Measurements from ENCODE around the gene ZNF385A. TPM values are rescaled to one million over a fixed set of nuclear protein-coding genes. Genes with fewer than 3 reads are reported as not detected.

ZNF385A gene
- total RNA-seq, 2 donors from 2014 or later, result 1.1 to 1.5 TPM

GRCh38 chr12:54379398-54380201 lies 4.9 kb downstream of the ZNF385A start:
- Mint-ChIP-seq H3K36me3 (no peaks in the 10 kb centered on the region), H3K4me1 (ENCODE audit: low read depth in 2 of 2) (peaks cover 9 to 14% of the 10 kb centered on the region in 2 donors), H3K27me3 (no peaks in the 10 kb centered on the region), H3K27ac (no peak overlapping the region), H3K9me3 (no peaks in the 10 kb centered on the region), H3K4me3 (no peak overlapping the region)
- ATAC-seq, result peak; percentile 87 to 93
- DNase-seq (ENCODE audit: low spot score), result peak; percentile 88

GRCh38 chr12:54378796-54379397 lies 5.6 kb downstream of the ZNF385A start:
- Mint-ChIP-seq H3K27me3 (no peaks in the 10 kb centered on the region), H3K27ac (no peak overlapping the region), H3K9me3 (no peaks in the 10 kb centered on the region), H3K36me3 (no peaks in the 10 kb centered on the region), H3K4me3 (no peak overlapping the region), H3K4me1 (ENCODE audit: low read depth in 2 of 2) (peaks cover 9 to 12% of the 10 kb centered on the region in 2 donors)
- peak in 1 of 2 donors; percentile 82 for ATAC-seq
- no peak for DNase-seq (ENCODE audit: low spot score)

GRCh38 chr12:54377797-54378515 lies 6.6 kb downstream of the ZNF385A start:
- Mint-ChIP-seq H3K4me3 (no peak overlapping the region), H3K27ac (no peak overlapping the region), H3K4me1 (ENCODE audit: low read depth in 2 of 2) (peaks cover 4 to 10% of the 10 kb centered on the region in 2 donors), H3K27me3 (no peaks in the 10 kb centered on the region), H3K36me3 (no peaks in the 10 kb centered on the region), H3K9me3 (no peaks in the 10 kb centered on the region)
- ATAC-seq, result no peak
- no peak for DNase-seq (ENCODE audit: low spot score)

GRCh38 chr12:54377007-54377406 lies 7.5 kb downstream of the ZNF385A start:
- Mint-ChIP-seq H3K9me3 (no peaks in the 10 kb centered on the region), H3K4me1 (ENCODE audit: low read depth in 2 of 2) (peaks cover 8 to 14% of the 10 kb centered on the region in 2 donors), H3K36me3 (no peaks in the 10 kb centered on the region), H3K4me3 (no peak overlapping the region), H3K27ac (no peak overlapping the region), H3K27me3 (no peaks in the 10 kb centered on the region)
- no peak for ATAC-seq
- no peak for DNase-seq (ENCODE audit: low spot score)

- DNase-seq (ENCODE audit: low spot score) (no peak), ATAC-seq (no peak)
- no peaks in the 10 kb centered on the region for H3K9me3 Mint-ChIP-seq
- H3K4me1 Mint-ChIP-seq (ENCODE audit: low read depth in 2 of 2), result peaks cover 11 to 17% of the 10 kb centered on the region in 2 donors
- no peaks in the 10 kb centered on the region for H3K36me3 Mint-ChIP-seq
- H3K27ac Mint-ChIP-seq, result no peak overlapping the region
- H3K4me3 Mint-ChIP-seq, result no peak overlapping the region
- H3K27me3 Mint-ChIP-seq, result no peaks in the 10 kb centered on the region
Measured at GRCh38 chr12:54376596-54376995, 7.9 kb downstream of the ZNF385A start.

- Mint-ChIP-seq H3K27ac (no peak overlapping the region), H3K9me3 (no peaks in the 10 kb centered on the region), H3K36me3 (no peaks in the 10 kb centered on the region), H3K4me1 (ENCODE audit: low read depth in 2 of 2) (peaks cover 11 to 17% of the 10 kb centered on the region in 2 donors), H3K27me3 (no peaks in the 10 kb centered on the region), H3K4me3 (no peak overlapping the region)
- no peak for ATAC-seq
- DNase-seq (ENCODE audit: low spot score), result no peak
Measured at GRCh38 chr12:54375259-54375579, 9.3 kb downstream of the ZNF385A start.

- Mint-ChIP-seq H3K27me3 (no peaks in the 10 kb centered on the region), H3K4me1 (ENCODE audit: low read depth in 2 of 2) (peaks cover 9 to 15% of the 10 kb centered on the region in 2 donors), H3K9me3 (no peaks in the 10 kb centered on the region), H3K4me3 (no peak overlapping the region), H3K27ac (no peak overlapping the region), H3K36me3 (no peaks in the 10 kb centered on the region)
- no peak for ATAC-seq
- no peak for DNase-seq (ENCODE audit: low spot score)
Measured at GRCh38 chr12:54374562-54375258, 9.8 kb downstream of the ZNF385A start.

GRCh38 chr12:54373649-54374561 lies 10.6 kb downstream of the ZNF385A start:
- no peak for ATAC-seq
- no peaks in the 10 kb centered on the region for H3K36me3 Mint-ChIP-seq

GRCh38 chr12:54372113-54372806 lies 12.3 kb downstream of the ZNF385A start:
- peak overlapping the region; percentile 19 to 47 for H3K27ac Mint-ChIP-seq
- H3K9me3 Mint-ChIP-seq, result no peaks in the 10 kb centered on the region
- H3K36me3 Mint-ChIP-seq, result no peaks in the 10 kb centered on the region
- ATAC-seq (no peak), DNase-seq (ENCODE audit: low spot score) (no peak)
- H3K4me1 Mint-ChIP-seq (ENCODE audit: low read depth in 2 of 2), result peaks cover 22 to 27% of the 10 kb centered on the region in 2 donors
- H3K27me3 Mint-ChIP-seq, result no peaks in the 10 kb centered on the region
- no peak overlapping the region for H3K4me3 Mint-ChIP-seq

More at GRCh38 chr12:54373649-54374561, 10.6 kb downstream of the ZNF385A start:
- H3K27ac Mint-ChIP-seq, result peak overlapping the region in 1 of 2 donors; percentile 31
- H3K4me1 Mint-ChIP-seq (ENCODE audit: low read depth in 2 of 2), result peaks cover 9 to 17% of the 10 kb centered on the region in 2 donors
- DNase-seq (ENCODE audit: low spot score), result no peak
- no peaks in the 10 kb centered on the region for H3K9me3 Mint-ChIP-seq
- no peaks in the 10 kb centered on the region for H3K27me3 Mint-ChIP-seq
- H3K4me3 Mint-ChIP-seq, result no peak overlapping the region

GRCh38 chr12:54371328-54372112 lies 13.0 kb downstream of the ZNF385A start:
- H3K27ac Mint-ChIP-seq, result peak overlapping the region; percentile 31 to 47
- peaks cover 22 to 30% of the 10 kb centered on the region in 2 donors for H3K4me1 Mint-ChIP-seq (ENCODE audit: low read depth in 2 of 2)
- H3K4me3 Mint-ChIP-seq, result no peak overlapping the region
- ATAC-seq, result no peak
- H3K36me3 Mint-ChIP-seq, result no peaks in the 10 kb centered on the region
- DNase-seq (ENCODE audit: low spot score), result no peak
- H3K27me3 Mint-ChIP-seq, result no peaks in the 10 kb centered on the region
- H3K9me3 Mint-ChIP-seq, result no peaks in the 10 kb centered on the region

- H3K4me1 Mint-ChIP-seq (ENCODE audit: low read depth in 2 of 2), result peaks cover 22 to 30% of the 10 kb centered on the region in 2 donors
- H3K36me3 Mint-ChIP-seq, result no peaks in the 10 kb centered on the region
- no peaks in the 10 kb centered on the region for H3K27me3 Mint-ChIP-seq
- peak; percentile 74 for DNase-seq (ENCODE audit: low spot score)
- peak overlapping the region in 1 of 2 donors; percentile 31 for H3K27ac Mint-ChIP-seq
- ATAC-seq, result peak in 1 of 2 donors; percentile 68
- no peak overlapping the region for H3K4me3 Mint-ChIP-seq
- no peaks in the 10 kb centered on the region for H3K9me3 Mint-ChIP-seq
Measured at GRCh38 chr12:54370171-54370730, 14.3 kb downstream of the ZNF385A start.

Measured in natural killer cell treated with Interleukin-12 subunit alpha and Interleukin-12 subunit beta and Interleukin-15 and Interleukin-18, amount 100 ng/mL, for 72 hours (primary cell).